Large intestine (tissue), 3 donors: ENCODE measurements around the gene SHC1. TPM values are rescaled to one million over a fixed set of nuclear protein-coding genes. Genes with fewer than 3 reads are reported as not detected.

Experiments
- DNase-seq, 2 donors: peaks; one replicate each; pipeline versions ENCODE4 v3.0.0 to v3.0.0-alpha.2; 2013
- H3K27ac ChIP-seq: one replicate; pipeline ENCODE4 v1.5.1; 2013; ENCODE audit warnings: low read length
- H3K27me3 ChIP-seq: 2 replicates; pipeline ENCODE4 v1.6.1; 2013; ENCODE audit warnings: low read length; ENCODE audit not compliant: control insufficient read depth, insufficient read depth
- H3K36me3 ChIP-seq: 2 replicates; pipeline ENCODE4 v1.6.1; 2013; ENCODE audit warnings: low read length; ENCODE audit not compliant: control insufficient read depth, insufficient read depth
- H3K4me1 ChIP-seq: one replicate; pipeline ENCODE4 v1.6.1; 2013; ENCODE audit warnings: low read length; ENCODE audit not compliant: control insufficient read depth, insufficient read depth
- H3K4me3 ChIP-seq: one replicate; pipeline ENCODE4 v1.5.1; 2013; ENCODE audit warnings: low read length
- H3K9me3 ChIP-seq: one replicate; pipeline ENCODE4 v1.6.1; 2013; ENCODE audit warnings: mild to moderate bottlenecking, low read depth, low read length, moderate library complexity; ENCODE audit not compliant: control insufficient read depth
- WGBS: methylation state at CpG from one replicate; pipeline ENCODE4 v1.1.5; 2013; ENCODE audit warnings: low lambda C conversion rate; ENCODE audit not compliant: insufficient coverage; 5-methylcytosine and 5-hydroxymethylcytosine counted together
- polyA plus RNA-seq: library from polyadenylated mRNA; unstranded; fragments of 120-200 nt; gene quantifications from one replicate; pipeline ENCODE4 v1.2.1, GENCODE V29; 2013

The SHC1 gene
- polyA plus RNA-seq, 1 donor = 76.4 TPM

GRCh38 chr1:154935749-154936554 lies 34.6 kb downstream of the SHC1 start:
- no CpG with 5 or more reads among the region's 27 CpGs for WGBS
- DNase-seq = no peak
- Histone ChIP-seq H3K27me3 (no peaks in the 10 kb centered on the region), H3K27ac (peak overlapping the region; percentile 99), H3K36me3 (no peaks in the 10 kb centered on the region), H3K4me3 (peak overlapping the region; percentile 74), H3K9me3 (no peaks in the 10 kb centered on the region), H3K4me1 (peaks cover 35% of the 10 kb centered on the region)

- no peaks in the 10 kb centered on the region for H3K9me3 ChIP-seq
- DNase-seq = no peak
- no peaks in the 10 kb centered on the region for H3K27me3 ChIP-seq
- no CpG with 5 or more reads among the region's 5 CpGs for WGBS
- peaks cover 8% of the 10 kb centered on the region for H3K36me3 ChIP-seq
- no peak overlapping the region for H3K27ac ChIP-seq
- peaks cover 37% of the 10 kb centered on the region for H3K4me1 ChIP-seq
- no peak overlapping the region for H3K4me3 ChIP-seq
Observed at GRCh38 chr1:154934358-154934948, 36.1 kb downstream of the SHC1 start.

- peak; percentile 92 to 98 for DNase-seq
- Histone ChIP-seq H3K4me1 (peaks cover 27% of the 10 kb centered on the region), H3K36me3 (peaks cover 22% of the 10 kb centered on the region), H3K27ac (peak overlapping the region; percentile 93), H3K9me3 (no peaks in the 10 kb centered on the region), H3K4me3 (no peak overlapping the region), H3K27me3 (no peaks in the 10 kb centered on the region)
- no CpG with 5 or more reads among the region's 11 CpGs for WGBS
Observed at GRCh38 chr1:154931940-154932487, 38.5 kb downstream of the SHC1 start.

GRCh38 chr1:154926201-154926600 lies 44.3 kb downstream of the SHC1 start:
- DNase-seq = no peak
- no peaks in the 10 kb centered on the region for H3K27me3 ChIP-seq
- peaks cover 63% of the 10 kb centered on the region for H3K36me3 ChIP-seq
- no CpG with 5 or more reads among the region's 13 CpGs for WGBS
- H3K4me1 ChIP-seq = peaks cover 4% of the 10 kb centered on the region
- no peaks in the 10 kb centered on the region for H3K9me3 ChIP-seq
- no peak overlapping the region for H3K4me3 ChIP-seq
- no peak overlapping the region for H3K27ac ChIP-seq

- peaks cover 60% of the 10 kb centered on the region for H3K36me3 ChIP-seq
- H3K4me1 ChIP-seq = no peaks in the 10 kb centered on the region
- no CpG with 5 or more reads among the region's 3 CpGs for WGBS
- no peaks in the 10 kb centered on the region for H3K27me3 ChIP-seq
- H3K27ac ChIP-seq = no peak overlapping the region
- H3K4me3 ChIP-seq = no peak overlapping the region
- DNase-seq = no peak
- no peaks in the 10 kb centered on the region for H3K9me3 ChIP-seq
Observed at GRCh38 chr1:154925335-154926170, 45.0 kb downstream of the SHC1 start.

- no peak for DNase-seq
- WGBS = no CpG with 5 or more reads among the region's 3 CpGs
- Histone ChIP-seq H3K27me3 (no peaks in the 10 kb centered on the region), H3K36me3 (peaks cover 48% of the 10 kb centered on the region), H3K27ac (no peak overlapping the region), H3K9me3 (no peaks in the 10 kb centered on the region), H3K4me3 (no peak overlapping the region), H3K4me1 (no peaks in the 10 kb centered on the region)
Observed at GRCh38 chr1:154923695-154924094, 46.9 kb downstream of the SHC1 start.

GRCh38 chr1:154913273-154913672 lies 57.3 kb downstream of the SHC1 start:
- no peaks in the 10 kb centered on the region for H3K4me1 ChIP-seq
- no peaks in the 10 kb centered on the region for H3K27me3 ChIP-seq
- 100% methylated on average over 2 of the region's 3 CpGs for WGBS
- no peak overlapping the region for H3K27ac ChIP-seq
- no peak overlapping the region for H3K4me3 ChIP-seq
- no peak for DNase-seq
- no peaks in the 10 kb centered on the region for H3K36me3 ChIP-seq
- H3K9me3 ChIP-seq = peaks cover 6% of the 10 kb centered on the region

- H3K27me3 ChIP-seq = no peaks in the 10 kb centered on the region
- H3K36me3 ChIP-seq = no peaks in the 10 kb centered on the region
- DNase-seq = no peak
- H3K4me3 ChIP-seq = no peak overlapping the region
- H3K27ac ChIP-seq = no peak overlapping the region
- WGBS = no CpG with 5 or more reads among the region's 2 CpGs
- peaks cover 6% of the 10 kb centered on the region for H3K9me3 ChIP-seq
- no peaks in the 10 kb centered on the region for H3K4me1 ChIP-seq
Observed at GRCh38 chr1:154912755-154913154, 57.8 kb downstream of the SHC1 start.
